NCI-H2196 (cell line): ENCODE results near the gene CHDH.
A peak's percentile ranks its signal among the peaks of the same experiment; 100 is the strongest.

ENCODE experiments used
- DNase-seq: peaks from one replicate; lab custom pipeline; 2025; ENCODE audit not compliant: unreplicated experiment; lab: John Stamatoyannopoulos, UW

The CHDH gene

GRCh38 chr3:53792866-53793265 is 53.4 kb downstream of the CHDH start:
- DNase-seq: no peak

GRCh38 chr3:53791317-53791716 is 54.9 kb downstream of the CHDH start:
- DNase-seq: no peak

- no peak for DNase-seq
Measured at GRCh38 chr3:53790470-53790869, 55.7 kb downstream of the CHDH start.

GRCh38 chr3:53789459-53789858 is 56.8 kb downstream of the CHDH start:
- no peak for DNase-seq

- no peak for DNase-seq
Measured at GRCh38 chr3:53788038-53788437, 58.2 kb downstream of the CHDH start.

- no peak for DNase-seq
Measured at GRCh38 chr3:53787016-53787415, 59.2 kb downstream of the CHDH start.

- DNase-seq: no peak
Measured at GRCh38 chr3:53780806-53781205, 65.4 kb downstream of the CHDH start.

- no peak for DNase-seq
Measured at GRCh38 chr3:53780171-53780570, 66.0 kb downstream of the CHDH start.

- no peak for DNase-seq
Measured at GRCh38 chr3:53778153-53778552, 68.1 kb downstream of the CHDH start.

- DNase-seq: no peak
Measured at GRCh38 chr3:53777468-53777867, 68.8 kb downstream of the CHDH start.

- no peak for DNase-seq
Measured at GRCh38 chr3:53776494-53777101, 69.6 kb downstream of the CHDH start.

GRCh38 chr3:53775834-53776251 is 70.4 kb downstream of the CHDH start:
- no peak for DNase-seq

- no peak for DNase-seq
Measured at GRCh38 chr3:53775018-53775417, 71.2 kb downstream of the CHDH start.

- no peak for DNase-seq
Measured at GRCh38 chr3:53774414-53774813, 71.8 kb downstream of the CHDH start.

- DNase-seq: no peak
Measured at GRCh38 chr3:53773611-53774368, 72.4 kb downstream of the CHDH start.

- no peak for DNase-seq
Measured at GRCh38 chr3:53773021-53773436, 73.2 kb downstream of the CHDH start.

GRCh38 chr3:53772562-53772961 is 73.7 kb downstream of the CHDH start:
- DNase-seq: no peak

- DNase-seq: no peak
Measured at GRCh38 chr3:53768478-53769459, 77.5 kb downstream of the CHDH start.

- no peak for DNase-seq
Measured at GRCh38 chr3:53766706-53767105, 79.5 kb downstream of the CHDH start.

GRCh38 chr3:53765753-53766152 is 80.5 kb downstream of the CHDH start:
- no peak for DNase-seq

- peak; percentile 40 for DNase-seq
Measured at GRCh38 chr3:53764026-53764775, 82.0 kb downstream of the CHDH start.
